GM19351 (cell line): ENCODE data around the gene FADD.
"Not testable (repeated sequence)": the region's sequence is repeated elsewhere in the genome, so short reads cannot be mapped to it uniquely, and the experiment has no call there.

Experiments used
- ATAC-seq: cut with Tn5 transposase; IDR thresholded peaks from one replicate; pipeline ENCODE4 v1.9.1; 2021; ENCODE audit warnings: mild to moderate bottlenecking, moderate library complexity; ENCODE audit not compliant: unreplicated experiment

FADD gene

DNA sequence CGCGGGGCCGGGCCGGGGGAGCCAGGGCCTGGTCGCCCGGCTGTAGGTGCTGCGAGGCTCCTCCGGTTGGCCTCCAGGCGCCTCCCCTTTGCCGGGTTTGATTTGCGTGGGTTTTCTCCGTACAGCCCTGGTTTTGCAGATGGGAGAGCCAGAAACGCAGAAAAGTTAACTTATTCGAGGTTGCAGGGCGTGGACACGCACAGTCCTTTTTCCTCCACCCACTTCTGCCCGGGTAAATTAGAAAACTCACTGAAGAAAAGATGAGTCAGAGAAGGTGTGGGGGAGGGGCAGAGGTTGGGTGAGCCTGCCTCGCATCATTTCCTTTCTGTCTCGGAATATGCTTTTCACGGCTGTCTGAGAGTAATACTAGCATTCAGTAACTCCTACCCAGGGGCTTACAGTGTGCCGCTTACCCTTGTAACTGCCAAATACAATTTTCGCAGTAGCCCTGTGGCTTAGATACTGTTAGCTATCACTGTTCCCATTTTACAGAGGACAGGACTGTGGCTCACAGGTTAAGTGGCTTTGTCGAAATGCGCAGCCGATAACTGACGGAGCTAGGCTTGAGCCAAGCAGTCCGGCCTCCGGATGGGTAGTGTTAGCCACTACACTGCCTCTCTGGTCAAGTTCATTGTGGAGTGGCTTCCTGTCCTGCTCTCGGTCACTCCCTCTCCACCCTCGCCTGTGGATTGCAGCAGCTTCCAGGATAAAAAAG is 812 bp downstream of the FADD start:
- ATAC-seq = peak; percentile 34

- no peak for ATAC-seq
Measured at GRCh38 chr11:70204466-70204799, 1.3 kb downstream of the FADD start.

- ATAC-seq = no peak
Measured at GRCh38 chr11:70205049-70205725, 2.1 kb downstream of the FADD start.

DNA sequence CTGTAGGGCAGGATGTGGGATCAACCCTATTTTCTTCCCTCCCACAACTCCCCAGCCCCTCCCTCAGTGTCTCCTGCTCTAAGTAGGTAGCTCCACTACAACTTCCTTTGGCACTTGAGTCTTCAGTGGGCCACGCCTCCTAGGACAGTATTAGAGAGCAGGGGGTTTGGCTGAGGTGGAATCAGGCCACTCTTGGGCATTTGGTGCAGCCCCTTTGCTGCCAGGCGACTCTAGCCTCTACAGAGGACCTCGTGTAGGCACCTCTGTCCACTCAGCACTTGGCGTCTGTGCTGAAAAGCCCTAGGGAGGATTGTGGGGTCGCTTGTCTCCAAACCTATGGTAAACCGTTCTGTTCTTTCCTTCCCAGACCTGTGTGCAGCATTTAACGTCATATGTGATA is 2.7 kb downstream of the FADD start:
- ATAC-seq = no peak

GRCh38 chr11:70206226-70206981 is 3.3 kb downstream of the FADD start:
- ATAC-seq = no peak

DNA sequence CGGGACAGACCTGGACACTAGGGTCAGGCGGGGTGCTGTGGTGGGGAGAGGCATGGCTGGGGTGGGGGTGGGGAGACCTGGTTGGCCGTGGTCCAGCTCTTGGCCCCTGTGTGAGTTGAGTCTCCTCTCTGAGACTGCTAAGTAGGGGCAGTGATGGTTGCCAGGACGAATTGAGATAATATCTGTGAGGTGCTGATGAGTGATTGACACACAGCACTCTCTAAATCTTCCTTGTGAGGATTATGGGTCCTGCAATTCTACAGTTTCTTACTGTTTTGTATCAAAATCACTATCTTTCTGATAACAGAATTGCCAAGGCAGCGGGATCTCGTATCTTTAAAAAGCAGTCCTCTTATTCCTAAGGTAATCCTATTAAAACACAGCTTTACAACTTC is 3.9 kb downstream of the FADD start:
- no peak for ATAC-seq

DNA sequence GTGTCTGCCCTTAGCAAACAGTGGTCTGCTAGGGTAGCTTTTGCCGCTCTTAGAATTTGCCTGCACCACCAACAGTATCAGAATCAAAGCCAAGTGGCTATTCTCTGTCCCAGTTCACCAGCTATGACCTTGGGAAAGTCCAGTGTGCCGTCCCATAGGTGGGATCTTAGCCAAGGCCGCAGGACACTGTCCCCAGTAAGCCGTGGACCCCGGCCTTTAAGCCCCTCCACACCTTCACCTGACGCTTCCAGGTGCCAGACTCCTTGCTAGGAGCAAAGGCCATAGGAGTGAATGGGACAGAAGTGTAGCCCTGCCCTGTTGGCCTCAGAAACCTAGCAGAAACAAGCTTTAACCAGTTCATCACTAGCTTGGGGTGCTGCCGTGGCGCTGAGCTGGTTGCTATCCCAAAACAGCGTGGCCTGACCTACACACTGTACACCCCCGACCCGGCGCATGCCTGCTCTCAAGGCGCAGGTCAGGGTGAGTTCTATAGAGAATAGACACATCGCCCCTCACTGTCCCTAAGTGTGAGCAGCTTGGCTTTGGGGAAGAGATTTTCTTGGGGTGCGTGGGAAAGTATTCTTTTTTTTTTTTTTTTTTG is 4.5 kb downstream of the FADD start:
- no peak for ATAC-seq

GRCh38 chr11:70209391-70209912 is 6.4 kb downstream of the FADD start:
- no peak for ATAC-seq

DNA sequence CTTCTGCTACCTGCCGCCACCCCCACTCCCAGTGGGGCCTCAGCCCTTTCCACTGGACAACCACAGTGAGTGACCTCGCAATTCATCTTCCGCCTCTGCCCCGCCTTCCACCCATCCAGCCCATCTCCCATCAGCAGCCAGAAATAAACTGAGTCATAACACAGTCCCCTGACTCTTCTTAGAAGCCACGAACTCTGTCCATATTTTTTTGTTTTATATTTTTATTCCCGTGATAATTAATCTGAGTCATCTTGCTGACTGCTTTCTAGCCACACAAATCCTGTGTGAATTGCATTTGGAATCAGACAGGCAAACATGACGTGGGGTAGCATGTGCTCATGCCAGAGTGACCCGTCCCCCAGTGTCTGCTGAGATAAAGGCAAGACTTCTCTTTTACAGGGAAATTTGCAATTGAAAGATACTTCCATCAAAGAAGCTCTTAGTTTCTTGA is 7.0 kb downstream of the FADD start:
- no peak for ATAC-seq

DNA sequence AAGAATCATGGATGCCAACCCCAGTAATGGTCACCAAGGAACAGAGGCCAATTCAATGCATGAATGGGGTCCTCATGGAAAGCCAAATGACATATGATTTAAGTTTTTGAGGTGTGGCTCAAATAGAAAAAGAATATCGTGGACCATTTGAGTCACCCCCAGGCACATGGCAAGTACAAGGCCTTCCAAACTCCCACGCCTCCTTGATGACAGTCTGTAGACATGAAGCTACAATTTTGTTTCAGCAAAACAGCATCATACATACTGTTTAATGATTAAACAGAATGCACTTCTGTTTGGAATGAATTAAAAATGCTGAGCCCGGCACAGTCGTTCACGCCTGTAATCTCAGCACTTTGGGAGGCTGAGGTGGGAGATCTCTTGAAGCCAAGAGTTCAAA is 7.4 kb downstream of the FADD start:
- no peak for ATAC-seq

DNA sequence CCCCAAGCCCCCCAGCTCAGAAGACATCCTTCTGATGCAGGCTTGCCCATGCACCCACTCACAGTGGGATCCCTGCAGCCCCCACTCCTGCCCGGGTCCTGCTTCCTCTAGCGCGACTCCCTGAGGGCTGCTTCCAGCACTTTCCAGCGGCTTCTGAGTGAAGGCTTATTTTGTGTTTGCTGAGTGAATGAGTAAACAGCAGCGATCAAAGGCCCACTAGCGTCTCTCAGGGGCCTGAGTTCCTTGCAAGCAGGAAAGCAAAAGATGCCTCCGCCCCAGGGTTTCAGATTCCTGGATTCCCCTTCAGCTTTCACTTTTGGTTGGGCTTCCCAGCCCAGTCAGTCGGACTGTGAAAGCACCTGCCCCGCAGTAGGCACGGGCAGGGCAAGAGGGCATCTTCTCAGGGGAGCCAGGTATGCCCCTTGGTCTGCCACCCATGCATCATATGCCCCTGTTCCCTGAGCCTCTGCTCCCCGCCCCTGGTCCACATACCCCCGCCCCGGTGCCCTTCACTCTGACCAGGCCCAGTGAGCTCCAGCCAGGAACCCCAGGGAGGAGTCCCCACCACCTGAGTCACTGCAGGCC is 9.2 kb downstream of the FADD start:
- ATAC-seq = no peak

- not testable (repeated sequence) for ATAC-seq
Measured at GRCh38 chr11:70217388-70217787, 14.3 kb downstream of the FADD start.

DNA sequence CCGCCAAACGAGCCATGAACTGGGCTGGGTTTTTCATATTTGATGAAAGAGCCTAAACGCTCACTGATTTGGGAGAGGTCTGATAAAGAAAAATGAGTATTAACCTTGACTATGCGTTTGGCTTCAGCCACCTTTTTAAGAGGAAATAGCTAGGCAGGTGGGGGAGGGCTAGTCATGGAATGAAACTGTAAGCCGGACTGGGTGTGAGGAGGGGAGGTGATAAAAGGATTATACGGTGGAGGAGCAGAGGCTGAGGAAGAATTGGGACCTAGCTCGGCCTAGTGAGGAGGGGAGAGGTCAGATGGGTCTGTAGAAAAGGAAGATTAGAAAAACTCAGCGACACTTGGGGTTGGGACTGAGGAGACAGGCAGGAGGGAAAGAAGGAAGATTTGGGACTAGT is 15.0 kb downstream of the FADD start:
- not testable (repeated sequence) for ATAC-seq

- ATAC-seq = no peak
Measured at GRCh38 chr11:70220136-70220535, 17.0 kb downstream of the FADD start.

DNA sequence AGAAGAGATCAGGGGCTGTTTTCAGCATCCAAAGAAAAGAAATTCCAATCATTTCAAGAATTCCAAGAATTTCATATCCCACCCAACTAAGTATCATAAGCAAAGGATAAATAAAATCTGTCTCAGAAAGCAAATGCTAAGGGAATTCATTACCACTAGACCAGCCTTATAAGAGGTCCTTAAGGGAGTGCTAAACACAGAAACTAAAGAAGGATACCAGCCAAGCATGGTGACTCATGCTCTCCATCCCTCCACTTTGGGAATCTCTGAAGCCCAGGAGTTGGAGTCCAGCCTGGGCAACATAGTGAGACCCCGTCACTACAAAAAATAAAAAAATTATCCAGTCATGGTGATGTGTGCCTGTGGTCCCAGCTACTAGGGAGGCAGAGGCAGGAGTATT is 17.8 kb downstream of the FADD start:
- no peak for ATAC-seq

GRCh38 chr11:70225681-70226177 is 22.6 kb downstream of the FADD start:
- ATAC-seq = no peak

DNA sequence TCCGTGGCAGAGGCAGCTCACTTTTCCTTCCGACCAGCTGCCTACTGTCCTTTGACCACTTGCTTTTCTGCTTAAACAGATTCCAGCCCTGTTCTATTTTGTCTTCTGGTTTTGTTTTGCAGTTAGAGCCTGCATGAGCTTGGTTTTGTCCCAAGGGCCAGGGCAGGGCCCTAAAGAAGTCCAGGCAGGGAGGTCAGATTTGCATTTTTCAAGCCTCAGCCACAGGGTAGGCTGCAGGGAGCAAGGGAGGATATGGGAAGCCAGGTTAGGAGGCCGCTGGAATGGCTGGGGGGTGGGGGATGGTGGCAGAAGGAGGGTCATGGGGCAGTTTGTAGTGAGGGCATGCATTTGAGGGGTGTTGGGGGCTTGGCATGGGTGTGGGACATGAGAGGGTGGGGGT is 23.1 kb downstream of the FADD start:
- no peak for ATAC-seq

DNA sequence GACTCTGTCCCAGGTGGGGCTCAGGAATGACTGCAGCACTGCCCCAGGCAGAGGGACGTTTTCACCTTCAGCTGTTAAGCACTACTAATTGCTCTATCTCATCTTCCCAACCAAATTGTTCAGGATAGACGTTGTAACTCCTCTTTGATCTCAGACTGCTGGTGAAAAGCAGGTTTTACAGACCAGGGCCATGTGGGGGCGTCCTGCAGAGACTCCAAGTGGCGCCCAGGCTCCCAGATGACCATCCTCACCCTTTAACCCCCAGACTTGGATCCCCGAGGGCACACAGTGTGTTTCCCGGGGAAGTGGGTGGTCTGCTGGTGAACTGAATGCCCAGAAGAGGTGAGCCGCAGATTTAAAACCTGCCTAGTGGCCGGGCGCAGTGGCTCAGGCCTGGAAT is 23.9 kb downstream of the FADD start:
- no peak for ATAC-seq

- no peak for ATAC-seq
Measured at GRCh38 chr11:70229737-70230136, 26.6 kb downstream of the FADD start.

GRCh38 chr11:70230151-70230839 is 27.2 kb downstream of the FADD start:
- no peak for ATAC-seq
